Measurements from ENCODE around the gene ZC3H18.
A peak's percentile ranks its signal among the peaks of the same experiment; 100 is the strongest.
"Not testable (repeated sequence)": the region's sequence is repeated elsewhere in the genome, so short reads cannot be mapped to it uniquely, and the experiment has no call there.

ZC3H18 gene

DNA sequence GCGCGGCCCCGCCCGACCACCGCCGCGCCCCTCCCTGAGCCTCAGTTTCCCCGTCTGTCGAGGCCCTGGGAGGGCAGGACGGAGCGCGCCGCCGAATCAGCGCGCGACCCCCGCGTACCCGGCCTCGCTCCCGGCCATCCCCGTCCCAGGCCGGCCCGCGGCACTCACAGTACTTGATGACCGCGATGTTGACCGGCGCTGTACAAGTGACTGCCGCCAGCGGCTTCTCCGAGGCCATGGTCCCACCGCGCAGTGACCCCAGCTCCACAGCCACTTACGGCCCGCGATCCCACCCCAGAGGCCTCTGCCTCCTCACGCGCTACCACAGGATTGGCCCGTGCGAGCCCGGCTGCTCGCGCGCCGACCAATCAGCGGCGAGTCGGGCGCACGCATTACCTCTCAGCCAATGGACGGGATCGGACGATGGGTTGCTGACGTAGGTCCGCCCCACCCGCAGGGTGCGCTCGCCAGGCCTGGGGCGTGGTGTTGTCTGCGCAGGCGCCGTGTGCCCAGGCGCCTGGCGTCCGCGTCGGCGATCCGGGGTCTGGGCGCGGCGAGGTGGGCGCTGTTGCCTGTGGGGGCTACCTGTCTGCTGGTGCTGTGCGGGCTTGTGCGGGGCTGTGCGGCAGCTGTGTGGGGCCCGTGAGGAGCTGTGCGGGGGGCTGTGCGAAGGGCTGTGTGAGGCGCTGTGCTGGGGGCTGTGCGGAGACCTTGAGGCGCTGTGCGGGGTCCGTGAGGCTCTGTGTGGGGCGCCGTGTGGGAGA, 92.8 kb downstream of the ZC3H18 start, which contains the start of gene MVD:
Gene MVD, minus strand, starts transcription at position 249 of the 764 bp plus-strand sequence. Its CDS starts 11 bp downstream, at position 238.
- TF ChIP-seq, protein P1, sequence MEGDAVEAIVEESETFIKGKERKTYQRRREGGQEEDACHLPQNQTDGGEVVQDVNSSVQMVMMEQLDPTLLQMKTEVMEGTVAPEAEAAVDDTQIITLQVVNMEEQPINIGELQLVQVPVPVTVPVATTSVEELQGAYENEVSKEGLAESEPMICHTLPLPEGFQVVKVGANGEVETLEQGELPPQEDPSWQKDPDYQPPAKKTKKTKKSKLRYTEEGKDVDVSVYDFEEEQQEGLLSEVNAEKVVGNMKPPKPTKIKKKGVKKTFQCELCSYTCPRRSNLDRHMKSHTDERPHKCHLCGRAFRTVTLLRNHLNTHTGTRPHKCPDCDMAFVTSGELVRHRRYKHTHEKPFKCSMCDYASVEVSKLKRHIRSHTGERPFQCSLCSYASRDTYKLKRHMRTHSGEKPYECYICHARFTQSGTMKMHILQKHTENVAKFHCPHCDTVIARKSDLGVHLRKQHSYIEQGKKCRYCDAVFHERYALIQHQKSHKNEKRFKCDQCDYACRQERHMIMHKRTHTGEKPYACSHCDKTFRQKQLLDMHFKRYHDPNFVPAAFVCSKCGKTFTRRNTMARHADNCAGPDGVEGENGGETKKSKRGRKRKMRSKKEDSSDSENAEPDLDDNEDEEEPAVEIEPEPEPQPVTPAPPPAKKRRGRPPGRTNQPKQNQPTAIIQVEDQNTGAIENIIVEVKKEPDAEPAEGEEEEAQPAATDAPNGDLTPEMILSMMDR (IDR thresholded peaks at IDR 0.05; ENCODE audit: borderline replicate concordance, insufficient read depth, low read depth, low read length) = no peak
- H3K4me3 ChIP-seq (ENCODE audit: low read depth, low read length) = peak within 1 kb of the TSS; percentile 96

DNA sequence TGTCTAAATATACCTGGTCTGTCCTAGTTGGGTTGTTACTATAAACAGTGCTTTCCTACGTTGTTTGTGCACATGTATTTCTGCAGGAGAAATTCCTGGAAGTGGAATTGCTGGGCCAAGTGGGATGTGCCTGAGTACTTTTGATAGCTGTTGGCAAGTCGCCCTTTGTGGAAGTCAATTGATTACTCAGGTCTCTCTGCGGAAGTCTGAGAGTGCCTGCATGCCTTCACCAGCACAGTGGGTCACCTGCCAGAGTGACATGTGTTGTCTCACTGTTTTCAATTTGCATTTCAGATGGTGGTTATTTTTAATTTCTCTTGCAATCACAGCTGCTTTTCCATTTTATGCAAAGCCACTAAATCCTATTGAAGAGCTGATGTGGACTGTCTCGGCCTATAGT, 94.9 kb downstream of the ZC3H18 start:
- no peak overlapping the region for H3K4me3 ChIP-seq (ENCODE audit: low read depth, low read length)
- TF ChIP-seq, protein P1 (IDR thresholded peaks at IDR 0.05; ENCODE audit: borderline replicate concordance, insufficient read depth, low read depth, low read length) = no peak

DNA sequence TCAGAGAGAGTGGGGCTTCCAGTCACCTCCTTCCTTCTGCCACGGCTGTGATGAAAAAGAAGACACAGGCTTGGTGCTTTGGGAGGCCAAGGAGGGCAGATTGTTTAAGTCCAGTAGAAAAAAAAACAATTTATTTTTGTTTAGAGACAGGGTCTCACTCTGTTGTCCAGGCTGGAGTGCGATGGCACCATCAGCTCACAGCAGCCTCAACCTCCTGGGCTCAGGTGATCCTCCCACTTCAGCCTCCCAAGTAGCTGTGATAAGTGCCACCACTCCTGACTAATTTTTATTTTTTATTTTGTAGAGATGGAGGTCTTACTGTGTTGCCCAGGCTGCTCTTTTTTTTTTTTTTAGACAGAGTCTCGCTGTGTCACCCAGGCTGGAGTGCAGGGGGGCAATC, 95.4 kb downstream of the ZC3H18 start:
- TF ChIP-seq, protein P1 (IDR thresholded peaks at IDR 0.05; ENCODE audit: borderline replicate concordance, insufficient read depth, low read depth, low read length) = no peak
- H3K4me3 ChIP-seq (ENCODE audit: low read depth, low read length) = no peak overlapping the region

DNA sequence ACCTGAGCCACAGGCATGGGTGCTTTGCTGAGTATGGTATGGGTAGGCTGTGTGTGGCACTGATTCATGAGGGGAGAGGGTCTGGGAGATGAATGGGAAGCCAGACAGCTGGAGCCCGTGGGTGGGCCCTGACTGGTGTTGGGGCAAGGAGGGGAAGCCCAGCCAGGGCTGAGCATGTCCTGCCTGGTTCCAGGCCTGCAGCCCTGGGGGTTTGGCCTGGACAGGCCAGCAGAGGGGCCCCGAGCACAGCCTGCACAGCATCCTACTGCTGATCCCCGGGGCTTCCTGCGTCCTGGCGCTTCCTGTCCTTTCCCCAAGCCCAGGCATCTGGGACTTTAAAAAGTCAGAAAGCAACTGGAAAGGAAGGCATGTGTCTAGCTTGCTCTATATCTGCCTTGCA, 97.3 kb downstream of the ZC3H18 start:
- H3K4me3 ChIP-seq (ENCODE audit: low read depth, low read length) = no peak overlapping the region
- TF ChIP-seq, protein P1 (IDR thresholded peaks at IDR 0.05; ENCODE audit: borderline replicate concordance, insufficient read depth, low read depth, low read length) = no peak

DNA sequence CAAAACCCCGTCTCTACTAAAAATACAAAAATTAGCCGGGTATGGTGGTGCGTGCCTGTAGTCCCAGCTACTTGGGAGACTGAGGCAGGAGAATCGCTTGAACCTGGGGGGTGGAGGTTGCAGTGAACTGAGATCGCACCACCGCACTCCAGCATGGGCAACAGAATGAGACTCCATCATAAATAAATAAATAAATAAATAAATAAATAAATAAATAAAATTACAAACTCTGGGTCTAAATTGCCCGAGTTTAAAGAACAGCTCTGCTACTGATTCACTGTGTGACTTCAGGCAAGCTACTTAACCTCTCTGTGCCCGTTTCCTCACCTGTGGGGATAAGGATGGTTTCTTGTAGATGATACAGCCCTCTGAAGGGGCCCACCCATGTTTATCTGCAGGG, 99.3 kb downstream of the ZC3H18 start:
- not testable (repeated sequence) for H3K4me3 ChIP-seq (ENCODE audit: low read depth, low read length)

DNA sequence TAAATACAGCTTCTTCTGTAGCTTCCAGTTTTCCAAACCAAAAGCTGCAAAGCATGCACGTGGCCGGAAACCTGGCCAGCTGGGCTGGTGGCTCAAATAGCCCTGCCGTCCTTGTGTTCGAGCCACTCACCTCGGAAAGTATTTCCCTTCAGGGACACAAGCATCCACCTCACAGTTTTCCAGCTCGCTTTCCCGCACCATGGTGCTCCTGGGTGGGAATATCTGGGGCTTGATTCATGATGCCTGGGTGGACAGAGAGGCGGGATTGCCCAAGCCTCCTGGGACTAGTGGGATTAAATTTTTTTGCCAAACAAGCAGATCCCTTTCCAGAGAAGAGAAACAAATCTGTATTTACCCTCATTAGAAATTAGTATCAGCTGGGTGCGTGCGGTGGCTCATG, 99.8 kb downstream of the ZC3H18 start:
- TF ChIP-seq, protein P1 (IDR thresholded peaks at IDR 0.05; ENCODE audit: borderline replicate concordance, insufficient read depth, low read depth, low read length) = no peak

DNA sequence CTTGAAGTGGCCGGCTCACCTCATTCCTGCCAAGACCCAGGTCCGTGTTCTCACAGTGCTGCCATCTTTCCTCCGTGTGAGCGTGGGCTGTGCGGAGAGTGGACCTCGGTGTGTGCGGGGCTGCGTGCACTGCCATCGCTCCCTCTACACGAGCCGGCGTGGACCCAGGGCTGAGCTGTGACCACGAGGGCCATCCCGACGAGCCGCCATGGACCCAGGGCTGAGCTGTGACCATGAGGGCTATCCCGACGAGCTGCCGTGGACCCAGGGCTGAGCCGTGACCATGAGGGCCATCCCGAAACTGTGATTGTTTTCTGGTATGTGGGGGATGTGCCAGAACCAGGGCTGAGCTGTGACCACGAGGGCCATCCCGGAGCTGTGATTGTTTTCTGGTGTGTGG, 101.6 kb downstream of the ZC3H18 start:
- TF ChIP-seq, protein P1 (IDR thresholded peaks at IDR 0.05; ENCODE audit: borderline replicate concordance, insufficient read depth, low read depth, low read length) = no peak
- H3K4me3 ChIP-seq (ENCODE audit: low read depth, low read length) = no peak overlapping the region

More for the DNA sequence above, 99.8 kb downstream of the ZC3H18 start:
- no peak overlapping the region for H3K4me3 ChIP-seq (ENCODE audit: low read depth, low read length)
